NCI-H345 treated with DMSO at 0.1 percent for 48 hours (cell line): ENCODE data around the gene CGREF1.

Source experiments
- DNase-seq: peaks from one replicate; lab custom pipeline; 2025; ENCODE audit not compliant: unreplicated experiment; lab: John Stamatoyannopoulos, UW

CGREF1 gene

DNA sequence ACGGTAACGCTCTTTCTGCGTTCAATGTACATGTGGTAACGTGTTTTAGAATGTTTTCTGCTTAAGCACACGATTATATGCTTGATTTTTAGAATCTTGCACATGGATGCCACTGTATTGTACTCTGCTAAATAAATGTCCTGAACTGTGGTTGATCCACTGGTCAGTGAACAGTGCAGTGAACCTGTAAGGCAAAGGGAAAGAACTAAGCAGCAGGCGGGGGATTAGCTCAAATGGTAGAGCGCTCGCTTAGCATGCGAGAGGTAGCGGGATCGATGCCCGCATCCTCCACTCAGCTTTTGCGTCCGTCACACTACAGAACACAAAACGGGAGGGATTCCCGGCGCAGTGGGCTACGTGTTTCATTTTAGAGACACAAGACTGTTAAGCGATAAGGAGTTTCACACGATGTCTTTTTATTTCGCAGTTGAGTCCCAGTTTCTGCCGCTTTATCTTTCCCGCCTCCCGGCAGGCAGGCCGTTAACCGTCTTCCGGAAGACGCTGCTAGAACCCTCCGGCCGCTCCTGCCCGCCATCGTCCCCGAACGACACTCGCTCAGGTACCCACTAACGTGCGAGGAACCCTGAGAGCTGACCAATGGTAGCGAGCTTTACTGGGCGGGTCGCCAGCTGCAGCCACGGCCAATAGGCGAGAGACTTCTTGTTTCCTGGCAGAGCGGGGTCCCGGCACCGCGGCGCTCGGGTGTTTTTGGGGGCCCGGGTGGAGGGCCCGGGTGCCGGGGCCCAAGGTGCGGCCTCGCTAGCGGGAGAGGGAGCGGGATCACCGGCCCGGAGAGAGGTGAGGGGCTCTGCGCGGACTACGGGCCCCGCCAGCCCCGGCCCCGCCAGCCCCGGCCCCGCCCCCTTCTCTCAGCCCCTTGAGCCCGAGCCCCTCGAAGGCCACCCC lies 67.7 kb downstream of the CGREF1 start, which contains the start of gene AGBL5:
TSS of gene AGBL5 (plus strand) at position 673 of the 906 bp plus-strand sequence. CDS start 1,291 bp downstream, outside the sequence.
- peak; percentile 97 for DNase-seq
